GM19467 (cell line): ENCODE measurements around the gene PLB1.
"Not testable (repeated sequence)": the region's sequence is repeated elsewhere in the genome, so short reads cannot be mapped to it uniquely, and the experiment has no call there.

Source experiments
- ATAC-seq: cut with Tn5 transposase; IDR thresholded peaks from one replicate; pipeline ENCODE4 v1.9.1; 2021; ENCODE audit warnings: mild to moderate bottlenecking, moderate library complexity; ENCODE audit not compliant: unreplicated experiment

Gene PLB1

DNA sequence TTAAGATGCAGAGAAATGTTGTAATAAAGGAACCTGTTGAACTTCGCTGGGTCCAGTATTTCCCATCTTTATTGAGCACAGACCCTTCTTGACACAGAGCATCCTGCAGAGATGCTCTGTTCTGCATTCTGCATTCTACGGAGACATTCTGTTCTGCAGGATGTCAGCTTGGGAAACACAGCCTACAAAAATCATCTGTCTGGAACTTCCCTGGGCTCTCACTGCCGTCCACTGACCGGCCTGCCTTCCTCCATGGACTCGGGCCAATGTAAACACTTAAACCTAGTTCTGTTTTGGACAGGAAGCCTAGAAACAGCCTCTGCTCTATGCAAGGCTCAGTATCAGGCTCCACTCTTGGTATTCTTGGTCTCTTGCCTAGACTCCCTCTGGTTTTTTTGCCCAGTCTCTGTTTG is 165.7 kb downstream of the PLB1 start:
- ATAC-seq: no peak

DNA sequence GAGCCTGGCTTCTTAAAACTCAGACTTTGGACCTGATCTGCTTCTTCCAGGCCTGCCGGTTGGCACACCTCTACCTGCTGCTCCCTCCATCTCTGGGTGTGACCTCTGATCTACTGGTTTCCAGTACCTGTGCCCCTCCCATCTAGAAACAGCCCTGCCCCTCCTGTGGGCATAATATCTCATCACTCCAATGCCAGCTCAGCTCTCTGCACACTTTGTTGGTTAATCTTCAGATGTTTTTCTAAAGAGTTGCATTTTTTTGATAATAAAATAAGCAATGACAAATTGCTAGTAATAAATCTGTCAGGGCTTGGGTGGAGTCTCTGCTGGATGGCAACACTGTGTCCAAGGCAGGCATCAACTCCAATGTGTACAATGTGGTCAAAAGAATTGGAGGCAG is 166.2 kb downstream of the PLB1 start:
- ATAC-seq: no peak

DNA sequence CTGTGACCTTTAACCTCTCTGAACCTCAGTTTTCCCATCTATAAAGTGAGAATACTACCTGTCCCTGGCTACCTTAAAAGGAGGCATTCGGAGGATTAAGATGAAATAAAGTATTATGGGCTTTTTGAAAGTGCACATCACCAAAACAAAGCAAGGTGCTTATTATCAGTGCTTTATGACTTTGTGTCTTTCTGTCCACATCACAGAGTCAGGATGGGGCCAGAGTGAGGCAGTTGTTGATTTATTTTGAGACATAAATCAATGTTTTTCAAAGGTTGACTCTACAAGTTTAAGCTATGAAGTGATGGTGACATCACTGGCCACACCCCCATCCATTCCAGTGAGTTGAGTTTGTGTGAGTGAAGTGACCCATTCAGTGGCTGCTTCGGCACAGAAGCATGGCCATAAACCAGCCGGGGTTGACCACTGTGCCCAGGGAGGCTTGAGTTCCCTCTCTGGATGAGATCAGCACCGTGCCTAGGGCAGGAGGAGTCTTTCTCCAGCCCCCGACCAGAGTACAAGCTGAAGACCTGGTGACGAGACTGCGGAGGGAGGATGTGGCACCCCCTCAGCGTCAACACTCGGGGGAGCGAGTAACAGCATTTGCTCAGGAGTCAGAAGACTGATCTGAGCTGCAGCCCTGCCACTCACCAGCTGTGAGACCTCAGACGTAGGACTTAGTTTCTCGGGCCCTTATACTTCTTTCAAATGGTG is 166.8 kb downstream of the PLB1 start:
- no peak for ATAC-seq

DNA sequence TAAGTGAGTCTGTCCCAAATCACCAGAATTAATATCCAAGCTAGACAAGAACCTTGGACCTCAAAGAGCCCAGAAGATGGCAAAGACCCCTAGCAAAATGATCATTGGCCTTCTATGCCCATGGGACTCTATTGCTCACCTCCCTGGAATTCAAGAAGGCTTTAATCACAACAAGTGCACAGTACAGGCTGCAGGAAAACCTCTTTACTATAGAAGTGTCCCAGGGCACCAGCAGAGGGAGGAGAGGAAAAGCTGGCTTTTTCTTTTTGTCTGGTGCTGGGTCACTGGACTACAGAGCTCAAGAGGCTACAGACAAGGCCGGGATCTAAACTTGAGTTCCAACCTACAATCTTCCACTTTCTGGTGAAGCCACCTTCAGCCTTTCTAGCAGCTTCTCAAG is 167.5 kb downstream of the PLB1 start:
- ATAC-seq: no peak

DNA sequence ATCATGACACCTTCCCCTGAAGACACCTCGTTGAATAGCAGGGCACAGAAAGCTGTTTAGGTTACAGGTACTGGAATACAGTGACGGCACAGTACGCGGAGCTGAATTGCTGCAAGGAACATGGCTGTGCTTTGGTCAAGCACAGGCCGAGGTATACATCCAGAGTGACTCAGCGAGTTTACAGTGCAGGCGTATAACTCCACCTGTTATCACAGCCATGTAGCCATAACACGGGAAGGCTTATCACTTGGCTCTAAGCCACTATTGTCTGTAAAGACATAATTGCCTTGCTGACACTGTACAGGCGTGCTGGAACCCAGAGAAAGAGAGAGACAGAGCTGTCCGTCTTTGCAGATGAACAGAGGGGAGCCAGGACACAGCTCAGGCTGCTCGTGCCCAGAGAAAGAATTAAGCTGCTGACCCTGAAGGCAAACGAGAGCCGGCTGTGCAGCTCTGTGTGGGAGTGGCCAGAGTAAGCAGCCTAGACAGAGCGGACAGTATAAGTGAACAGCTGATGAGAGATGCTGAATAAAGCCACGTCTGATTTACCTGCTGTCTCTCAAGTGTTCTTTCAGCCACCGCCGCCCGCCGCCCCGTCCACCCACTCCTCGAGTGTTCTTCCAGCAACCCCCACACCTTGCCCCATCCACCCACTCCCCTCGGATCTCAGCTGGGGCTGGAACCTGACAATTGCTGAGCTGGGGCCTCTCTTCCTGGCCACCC is 168.4 kb downstream of the PLB1 start:
- no peak for ATAC-seq

DNA sequence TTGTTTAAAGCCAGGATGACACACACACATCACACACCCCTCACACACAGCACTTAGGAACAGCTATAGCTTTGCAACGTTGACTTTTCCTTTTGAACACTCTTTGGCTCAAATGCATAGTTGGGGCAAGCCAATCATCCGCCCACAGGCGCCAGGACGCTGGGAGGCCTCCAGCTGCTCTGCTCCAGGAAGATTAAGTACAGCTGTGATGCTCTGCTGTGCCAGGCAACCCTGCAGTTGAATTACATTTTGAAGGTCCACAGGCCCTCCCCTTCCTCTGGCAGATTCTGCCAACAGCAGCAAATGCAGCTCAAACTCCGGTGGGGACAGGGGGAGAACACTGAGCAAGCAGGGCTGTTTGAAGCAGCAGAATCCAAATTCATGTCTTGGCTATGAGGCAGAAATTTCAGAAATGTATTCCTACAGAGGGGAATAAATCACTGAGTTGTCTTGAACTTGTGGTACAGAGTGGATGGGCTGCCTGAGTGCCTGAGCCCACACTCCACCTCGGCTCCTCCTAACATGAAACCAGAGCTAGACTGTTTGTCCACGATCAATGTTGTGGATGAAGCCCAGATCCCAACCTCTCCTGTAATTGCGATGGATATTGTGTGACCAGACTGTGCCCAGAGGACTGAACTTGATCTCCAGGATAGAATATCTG is 169.3 kb downstream of the PLB1 start:
- no peak for ATAC-seq

DNA sequence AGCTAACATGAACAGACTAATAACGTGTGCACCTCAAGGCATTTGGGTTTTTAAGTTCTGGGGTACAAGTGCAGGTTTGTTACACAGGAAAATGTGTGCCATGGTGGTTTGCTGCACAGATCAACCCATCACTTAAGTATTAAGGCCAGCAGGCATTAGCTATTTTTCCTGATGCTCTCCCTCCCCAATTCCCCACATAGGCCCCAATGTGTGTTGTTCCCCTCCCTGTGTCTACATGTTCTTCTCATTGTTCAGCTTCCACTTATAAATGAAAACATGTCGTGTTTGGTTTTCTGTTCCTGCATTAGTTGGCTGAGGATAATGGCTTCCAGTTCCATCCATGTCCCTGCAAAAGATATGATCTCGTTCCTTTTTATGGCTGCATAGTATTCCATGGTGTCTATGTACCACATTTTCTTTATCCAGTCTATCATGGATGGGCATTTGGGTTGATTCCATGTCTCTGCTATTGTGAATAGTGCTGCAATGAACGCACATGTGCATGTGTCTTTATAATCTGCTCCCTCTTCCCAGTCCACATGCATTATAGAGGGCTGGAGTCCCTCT is 170.0 kb downstream of the PLB1 start:
- not testable (repeated sequence) for ATAC-seq

DNA sequence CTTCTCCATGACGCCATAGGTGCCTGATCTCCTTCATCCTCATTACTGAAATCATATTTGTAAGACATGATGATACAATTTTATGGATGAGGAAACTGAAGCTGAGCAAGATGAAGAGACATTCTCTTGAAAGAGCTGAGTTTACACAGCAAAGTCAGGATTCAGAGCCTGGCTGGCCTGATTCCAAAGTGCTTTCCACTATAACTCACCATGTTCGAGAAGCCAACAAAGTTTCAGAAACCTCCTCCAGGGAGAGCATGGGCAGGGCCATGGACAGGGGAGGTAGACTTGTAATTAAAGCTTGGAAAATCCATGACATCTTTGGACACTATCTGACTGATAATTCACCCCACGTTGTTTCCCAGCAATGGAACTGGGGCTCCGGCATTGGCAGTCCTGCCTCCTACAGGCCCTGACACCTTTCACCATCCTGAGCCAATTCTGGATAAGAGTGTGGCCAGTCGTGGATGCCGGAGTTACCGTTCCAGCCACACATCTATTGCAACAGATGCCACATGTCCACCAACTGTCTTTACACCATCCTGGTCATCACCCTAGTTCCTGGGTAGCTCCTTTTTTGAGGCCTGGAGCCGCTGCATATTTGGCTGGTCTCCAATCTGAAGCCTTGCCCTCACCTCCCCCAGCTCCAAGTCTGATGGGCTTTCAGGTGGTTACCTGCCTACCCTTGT is 170.8 kb downstream of the PLB1 start:
- ATAC-seq: no peak

DNA sequence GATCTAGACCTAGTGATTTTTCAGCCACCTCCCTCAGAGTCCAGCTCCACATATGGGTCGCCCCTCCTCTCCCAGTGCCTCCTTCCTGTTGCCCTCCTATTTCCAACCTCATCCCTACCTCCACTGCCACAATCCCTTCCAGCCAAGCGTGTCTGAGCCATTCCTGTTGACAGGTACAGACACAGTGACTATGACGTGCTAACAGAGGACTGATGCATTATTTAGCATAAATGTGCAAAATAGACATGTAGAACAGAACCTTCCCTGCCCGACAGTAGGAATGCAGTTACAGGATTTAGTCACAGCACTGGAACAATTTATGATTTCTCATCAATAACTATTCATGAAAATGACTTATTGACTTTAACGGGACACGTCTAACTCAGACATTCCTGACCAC is 171.4 kb downstream of the PLB1 start:
- ATAC-seq: no peak

DNA sequence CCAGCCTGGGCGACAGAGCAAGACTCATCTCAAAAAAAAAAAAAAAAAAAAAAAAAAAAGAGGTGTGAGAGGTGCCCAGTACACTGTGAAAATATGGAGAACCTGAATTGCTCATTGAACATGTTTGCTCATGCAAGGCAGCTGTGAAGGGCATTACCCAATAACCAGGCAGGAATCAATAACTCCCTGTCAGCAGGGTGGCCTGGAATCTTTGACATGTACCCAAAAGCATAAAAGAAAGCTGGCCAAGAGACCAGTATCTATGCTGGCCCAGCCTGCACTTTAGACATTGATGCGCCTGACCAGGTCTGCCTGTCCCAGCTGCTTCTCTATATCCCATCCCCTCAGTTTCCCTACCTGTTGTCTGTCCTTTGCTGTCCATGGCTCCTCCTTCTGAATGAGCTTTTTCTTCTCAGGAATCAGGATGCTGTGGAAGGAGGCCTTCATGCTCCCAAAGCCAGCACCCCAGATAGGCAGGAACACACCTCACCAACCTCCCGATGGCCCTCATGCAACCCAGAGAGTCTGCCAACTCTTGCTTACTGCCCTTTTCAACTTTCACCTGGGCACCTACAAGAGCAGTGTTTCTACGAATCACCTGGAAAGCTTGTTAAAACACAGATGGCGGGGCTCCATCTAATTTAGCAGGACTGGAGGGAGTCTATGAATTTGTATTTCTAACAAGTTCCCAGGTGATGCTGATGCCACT is 172.4 kb downstream of the PLB1 start:
- ATAC-seq: no peak

DNA sequence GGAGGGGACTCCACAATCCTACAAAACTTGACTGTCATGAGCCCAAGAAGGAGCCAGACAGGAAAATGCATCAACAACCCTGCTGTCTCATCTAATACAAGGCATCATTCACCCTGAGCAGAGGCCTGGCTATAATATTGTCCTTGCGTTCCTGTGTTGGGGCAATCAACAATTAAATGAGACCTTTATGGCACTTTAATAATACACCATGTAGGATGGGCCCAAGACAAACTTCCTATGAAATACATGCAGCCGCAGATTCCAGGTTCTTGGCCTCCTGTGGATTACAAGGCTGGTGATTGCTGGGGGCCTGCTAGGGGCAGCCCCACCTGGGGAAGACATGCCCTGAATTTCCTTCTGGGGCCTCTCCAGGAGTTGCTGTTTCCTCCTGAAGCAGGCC is 173.0 kb downstream of the PLB1 start:
- no peak for ATAC-seq

DNA sequence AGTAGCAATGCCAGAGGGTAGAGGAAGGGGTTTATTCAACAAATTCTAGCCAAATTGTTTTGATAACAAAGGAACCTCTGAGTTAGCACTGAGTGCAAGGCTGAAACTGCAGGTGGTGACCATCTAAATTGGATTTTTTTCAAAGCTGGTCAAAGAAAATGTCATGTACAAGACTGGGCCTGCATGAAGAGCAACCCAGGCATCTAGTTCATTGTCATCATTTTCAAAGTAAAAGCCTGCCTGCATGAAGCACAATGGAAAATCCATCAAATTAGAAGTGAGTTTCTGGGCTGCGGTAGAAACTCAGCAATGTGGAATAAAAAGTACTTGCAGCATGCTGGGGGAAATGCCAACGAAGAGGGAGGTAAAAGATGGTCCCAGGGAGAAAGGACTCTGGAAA is 175.0 kb downstream of the PLB1 start:
- ATAC-seq: no peak

DNA sequence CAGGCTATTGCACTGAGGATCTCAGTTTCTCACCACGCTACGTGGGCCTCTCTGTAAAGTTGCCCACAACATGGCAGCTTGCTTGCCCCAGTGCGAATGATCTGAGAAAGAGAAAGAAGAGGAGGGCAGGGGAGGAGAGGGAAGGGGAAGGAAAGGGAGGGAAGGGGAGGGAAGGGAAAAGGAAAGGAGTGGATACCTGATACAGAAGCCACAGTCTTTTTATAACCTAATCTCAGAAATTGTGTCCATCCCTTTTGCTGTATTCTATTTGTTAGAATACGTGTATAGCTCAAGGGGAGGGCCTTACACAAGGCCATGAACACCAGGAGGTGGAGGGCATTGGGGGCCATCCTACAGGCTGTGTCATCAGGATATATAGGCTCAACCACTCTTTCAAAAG is 177.5 kb downstream of the PLB1 start:
- no peak for ATAC-seq

DNA sequence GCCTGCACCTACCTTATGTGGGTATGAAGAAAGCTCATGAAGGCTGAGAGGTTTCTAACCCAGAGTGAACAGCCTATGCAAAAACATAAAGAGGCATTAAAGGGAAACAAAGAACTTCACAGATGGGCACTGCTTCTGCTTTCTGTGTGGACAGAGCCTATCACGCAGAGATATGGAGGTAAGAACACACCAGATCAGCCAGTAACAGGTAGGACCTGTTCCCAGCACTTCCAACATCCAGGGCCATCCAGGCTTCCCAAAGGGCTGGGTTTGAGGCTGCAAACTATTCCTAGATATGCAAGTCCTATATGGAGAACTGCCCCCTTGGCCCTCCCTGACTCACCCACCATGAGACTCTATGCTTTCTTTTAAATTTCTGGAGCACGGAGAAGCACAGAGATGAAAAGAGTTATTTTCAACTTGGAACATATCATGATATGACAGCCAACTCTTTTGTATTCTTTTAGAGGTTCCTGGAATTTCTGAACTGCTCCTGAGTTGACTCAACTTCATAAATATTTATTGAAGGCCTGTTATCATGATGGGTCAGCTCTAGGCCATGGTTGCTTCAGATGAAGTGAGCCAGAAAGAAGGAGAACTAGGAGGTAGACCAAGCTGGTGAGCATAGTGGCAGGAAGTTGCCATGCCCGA is 178.3 kb downstream of the PLB1 start:
- no peak for ATAC-seq

DNA sequence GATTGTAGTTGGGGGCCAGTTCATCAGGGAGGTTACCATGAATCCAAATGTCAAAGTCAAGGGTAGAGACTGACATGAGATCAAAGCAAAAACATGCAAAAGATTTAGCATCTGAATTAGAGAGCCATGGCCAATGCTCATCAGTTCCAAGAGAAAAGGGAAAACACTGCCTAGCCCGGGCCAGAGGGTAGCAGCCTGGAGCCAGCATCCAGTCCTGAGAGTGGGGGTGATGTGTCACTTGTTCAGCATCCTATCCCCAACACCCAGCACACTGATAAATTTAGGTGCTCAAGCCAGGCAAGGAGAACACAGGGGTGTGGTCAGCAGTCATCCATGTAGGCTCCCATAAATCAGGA is 178.8 kb downstream of the PLB1 start:
- ATAC-seq: no peak

DNA sequence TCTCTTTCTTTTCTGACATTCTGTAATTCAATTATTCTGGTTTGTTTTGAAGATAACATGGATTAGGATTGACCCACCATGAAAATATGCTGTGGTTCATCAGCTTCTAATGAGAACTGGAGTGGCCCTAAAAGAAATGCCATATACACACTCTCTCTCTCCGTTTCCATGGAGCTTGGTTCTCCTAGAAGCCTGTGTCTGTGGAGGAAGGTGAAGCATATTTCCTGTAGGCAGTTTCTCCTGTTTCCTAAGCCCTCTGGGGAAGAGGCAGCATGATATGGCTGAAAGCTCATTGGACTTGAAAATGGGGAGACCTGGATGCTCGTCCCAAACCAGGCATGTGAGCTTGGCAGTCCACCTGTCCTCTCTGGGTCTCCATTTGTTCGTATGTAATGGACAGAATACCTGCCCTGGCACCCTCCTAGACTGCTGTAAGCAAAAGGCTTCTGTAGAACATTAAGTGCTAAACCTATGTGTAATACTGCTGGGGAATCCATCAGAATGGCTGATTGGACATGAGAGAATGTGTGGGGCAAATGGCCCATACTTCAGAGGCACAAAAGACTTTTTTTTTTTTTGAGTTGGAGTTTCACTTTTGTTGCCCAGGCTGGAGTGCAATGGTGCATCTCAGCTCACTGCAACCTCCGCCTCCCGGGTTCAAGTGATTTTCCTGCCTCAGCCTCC is 180.4 kb downstream of the PLB1 start:
- ATAC-seq: no peak

DNA sequence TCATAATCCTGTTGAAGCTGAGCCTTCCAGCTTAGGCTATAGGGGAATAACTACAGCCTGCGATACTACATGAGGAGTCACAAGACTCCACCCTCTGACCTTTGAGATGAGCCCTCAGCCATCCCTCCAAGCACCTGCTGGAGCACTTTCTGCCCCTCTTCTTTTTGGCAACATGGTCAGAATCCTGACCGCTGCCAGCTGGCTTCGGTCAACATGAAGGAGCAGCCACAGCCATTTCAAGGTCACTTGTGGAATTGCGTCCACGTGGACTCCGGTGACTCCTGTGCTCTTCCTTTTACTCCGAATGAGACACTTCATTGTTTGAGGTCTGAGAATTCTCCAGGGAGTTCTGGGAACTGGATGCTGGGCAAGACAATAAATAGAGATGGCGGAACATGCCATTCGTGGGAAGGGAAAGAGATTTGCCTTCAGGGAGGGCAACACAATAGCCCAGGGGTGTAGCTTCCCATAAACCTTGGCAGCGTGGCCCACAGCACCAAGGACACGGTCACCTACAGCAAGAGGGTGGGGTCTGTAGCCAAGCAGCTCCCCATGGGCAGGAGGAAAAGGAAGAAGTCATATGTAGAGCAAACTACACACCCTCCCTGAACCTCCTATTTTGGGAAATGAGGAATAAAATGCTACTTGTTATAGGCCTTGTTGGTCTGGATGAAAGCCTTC is 182.5 kb downstream of the PLB1 start:
- no peak for ATAC-seq

DNA sequence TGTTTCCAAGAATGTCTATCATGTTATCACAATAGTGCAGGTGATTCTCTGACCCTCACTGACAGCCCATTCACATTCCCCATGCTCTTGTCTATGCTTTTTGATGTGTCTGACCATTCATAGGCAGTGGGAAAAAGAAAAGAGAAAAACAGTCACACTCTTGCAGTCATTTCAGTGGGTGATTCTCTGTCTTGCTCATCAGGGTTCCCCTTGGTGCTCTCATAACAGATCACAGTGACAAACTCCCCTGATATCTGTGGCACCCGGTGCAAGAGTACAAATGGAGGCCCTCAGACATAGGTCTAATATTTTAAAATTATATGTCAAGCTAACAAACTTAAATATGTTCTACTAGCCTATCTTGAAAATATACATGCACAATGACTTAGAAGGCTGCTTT is 183.1 kb downstream of the PLB1 start:
- ATAC-seq: no peak

DNA sequence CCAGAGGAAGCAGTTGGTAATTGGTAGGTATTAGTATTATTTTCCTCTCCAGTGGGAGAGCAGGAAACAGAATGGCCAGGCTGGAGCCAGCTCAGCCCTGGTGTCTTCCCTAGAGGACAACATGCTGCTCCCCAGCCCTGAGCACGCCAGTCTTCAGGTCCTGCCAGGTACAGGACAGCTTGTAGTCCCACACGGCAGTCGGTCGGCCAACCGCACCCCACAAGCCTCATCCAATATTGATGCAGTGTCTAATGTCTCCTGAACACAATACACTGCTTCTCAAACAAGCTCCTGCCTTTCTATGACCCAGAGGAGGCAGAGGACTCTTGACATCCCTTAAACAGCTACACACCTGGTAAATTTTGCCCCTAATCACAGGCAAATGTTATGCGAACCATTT is 184.8 kb downstream of the PLB1 start:
- ATAC-seq: no peak
